GM18519 (cell line): Measurements from ENCODE around the gene WSB2.

Source experiments
- ATAC-seq: cut with Tn5 transposase; IDR thresholded peaks from one replicate; pipeline ENCODE4 v1.9.1; 2021; ENCODE audit warnings: mild to moderate bottlenecking, moderate library complexity; ENCODE audit not compliant: unreplicated experiment, low FRiP score

Gene WSB2

DNA sequence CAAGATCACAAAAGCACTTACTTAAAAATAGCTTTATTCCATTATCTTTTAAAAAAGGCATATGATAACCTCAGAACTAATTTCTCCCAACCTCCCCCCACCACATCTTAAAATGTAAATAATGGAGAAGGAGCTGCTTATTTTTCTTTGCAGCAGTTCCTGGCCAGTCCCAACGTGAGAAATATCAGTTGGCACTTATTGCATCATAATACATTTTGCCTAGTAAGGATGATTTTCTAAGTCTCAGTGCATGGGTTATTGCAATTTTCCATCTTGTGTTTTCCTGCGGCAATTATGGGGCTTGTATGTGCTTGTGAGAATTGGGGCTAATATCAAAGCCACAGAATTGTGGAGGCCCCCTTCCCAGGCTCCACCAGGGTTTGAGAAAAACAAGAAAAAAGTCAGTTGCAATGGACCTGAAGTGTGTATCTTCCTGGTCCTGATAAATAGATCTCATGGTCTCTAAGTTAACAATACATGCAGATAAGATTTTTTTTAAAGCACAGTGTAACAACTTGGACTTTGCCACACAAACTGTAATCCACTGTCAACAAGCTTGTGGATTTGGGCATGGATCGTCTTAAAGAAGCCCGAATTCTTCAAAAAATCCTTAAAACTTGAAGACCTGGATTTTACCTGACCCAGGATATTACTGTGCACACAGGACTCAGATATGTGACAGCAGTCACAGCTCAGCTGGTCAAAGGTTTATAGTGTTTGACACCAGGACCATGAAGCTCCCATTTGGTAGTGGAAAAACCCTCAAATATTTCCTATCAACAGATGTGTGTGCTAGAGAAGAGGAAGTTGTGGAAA lies 2.8 kb upstream of the WSB2 start:
- no peak for ATAC-seq

DNA sequence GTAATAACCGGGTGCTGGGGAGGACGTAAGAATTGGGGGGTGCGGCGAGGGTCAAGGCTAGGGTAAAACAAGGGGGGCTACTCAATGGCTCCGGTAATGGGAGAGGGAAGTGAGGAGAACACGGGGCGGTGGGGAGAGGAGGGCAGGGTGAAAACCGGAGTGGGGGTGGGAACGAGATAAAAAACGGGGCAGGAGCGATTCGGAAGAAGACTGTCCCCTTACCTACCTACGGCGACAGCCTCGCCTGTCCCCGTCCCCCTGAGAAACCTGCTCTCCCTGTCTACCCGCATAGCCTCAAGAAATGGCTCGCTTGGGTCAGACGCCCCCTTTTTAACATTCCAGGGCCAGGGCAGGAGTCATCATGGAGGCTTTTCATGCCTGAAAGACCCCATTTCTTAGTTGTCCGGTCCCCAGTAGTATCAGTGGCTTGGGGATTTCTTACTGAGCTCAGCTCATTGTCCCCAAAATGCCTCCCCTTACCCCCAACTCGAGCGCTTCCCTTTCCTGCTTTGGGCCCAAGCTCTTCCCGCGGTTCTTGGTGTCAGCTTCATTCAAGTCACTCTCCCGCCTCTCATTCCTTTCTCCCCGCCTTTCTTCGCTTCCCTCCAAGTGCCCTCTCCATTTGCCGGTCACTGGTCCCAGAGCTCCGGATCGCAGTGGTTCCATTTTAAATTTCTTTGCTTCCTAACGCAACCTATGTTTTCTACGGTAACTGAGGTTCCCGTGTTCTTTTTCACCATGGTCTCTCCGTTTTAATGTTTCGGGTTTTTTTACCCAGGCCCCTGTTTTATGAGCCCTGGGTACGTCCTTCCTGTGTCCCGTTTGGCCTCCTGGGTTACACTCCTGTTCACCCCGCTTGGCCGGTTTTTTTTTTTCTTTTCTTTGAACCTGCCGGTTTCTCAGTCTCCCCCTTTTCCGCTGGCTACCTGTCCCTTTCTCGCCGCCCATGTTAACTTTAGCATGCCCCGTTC lies 1.2 kb upstream of the WSB2 start:
- ATAC-seq = no peak

DNA sequence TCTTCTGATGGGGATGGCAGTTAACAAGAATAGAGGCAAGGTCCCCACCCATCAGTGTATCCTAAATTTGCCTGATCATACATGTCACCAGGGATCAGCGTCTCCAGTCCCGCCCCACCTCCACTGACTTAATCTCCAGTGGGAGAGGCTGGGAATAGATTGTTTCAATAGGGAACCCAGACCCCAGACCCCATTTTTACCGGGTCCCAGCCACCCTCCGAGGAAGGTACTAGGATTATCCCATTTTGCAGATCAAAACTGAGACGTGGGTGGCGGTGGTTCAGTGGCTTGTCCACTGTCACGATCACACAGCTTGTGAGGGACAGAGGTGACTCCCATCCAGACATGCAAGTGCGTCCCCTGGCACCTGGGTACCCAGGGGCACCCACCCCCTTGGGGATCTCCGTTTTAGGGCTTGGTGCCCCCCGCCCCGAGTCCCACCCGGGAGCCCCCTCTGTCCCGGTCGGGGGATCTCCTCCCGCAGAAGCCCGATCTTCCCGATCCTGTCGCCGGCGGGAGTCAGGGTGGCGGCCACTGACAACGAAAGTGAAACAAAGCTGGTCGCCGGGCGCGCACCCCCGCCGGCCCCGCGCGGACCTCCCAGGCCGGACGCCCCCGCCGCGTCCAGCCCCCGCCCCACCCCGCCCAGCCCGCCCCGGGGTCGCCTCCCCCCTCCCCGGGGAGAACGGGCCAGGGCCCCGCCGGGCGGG lies 523 bp downstream of the WSB2 start:
- ATAC-seq = no peak

DNA sequence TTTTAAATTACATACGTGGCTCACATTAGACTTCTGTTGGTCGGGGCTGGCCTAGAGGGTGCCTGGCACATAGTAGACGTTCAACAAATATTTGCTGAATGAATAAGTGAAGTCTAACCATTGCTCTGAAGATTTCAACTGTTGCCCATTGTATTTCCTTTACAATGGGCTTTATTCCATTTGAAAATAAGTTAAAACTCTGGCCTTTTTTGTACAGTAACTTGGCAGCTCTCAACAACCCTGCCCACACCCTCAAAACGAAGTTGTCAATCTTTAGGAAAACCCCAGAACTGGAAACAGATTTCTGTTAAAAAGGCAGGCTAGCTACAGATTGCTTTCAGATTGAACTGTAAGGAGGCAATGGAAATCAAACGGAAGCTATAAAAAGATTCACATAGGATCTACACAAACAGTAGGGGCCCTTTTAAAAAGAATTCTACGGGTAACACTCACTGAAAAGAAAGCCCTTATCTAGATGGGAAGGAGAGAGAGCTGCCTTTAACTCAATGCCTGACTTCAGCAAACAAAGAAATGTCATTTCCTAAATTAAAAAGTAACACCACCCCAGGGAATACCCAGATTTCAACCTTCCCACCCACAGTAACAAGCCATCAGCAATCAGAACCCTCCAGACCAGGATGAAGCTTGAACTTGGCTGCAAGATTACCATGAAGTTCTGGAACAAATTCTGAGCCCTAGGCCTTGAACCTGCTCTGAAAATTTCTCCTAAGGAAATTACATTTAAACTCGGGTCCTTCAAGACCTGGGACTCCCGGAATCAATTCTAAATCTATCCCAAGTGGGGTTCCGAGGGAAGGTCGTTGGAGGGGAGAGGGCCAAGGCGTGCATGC lies 1.4 kb downstream of the WSB2 start:
- no peak for ATAC-seq

DNA sequence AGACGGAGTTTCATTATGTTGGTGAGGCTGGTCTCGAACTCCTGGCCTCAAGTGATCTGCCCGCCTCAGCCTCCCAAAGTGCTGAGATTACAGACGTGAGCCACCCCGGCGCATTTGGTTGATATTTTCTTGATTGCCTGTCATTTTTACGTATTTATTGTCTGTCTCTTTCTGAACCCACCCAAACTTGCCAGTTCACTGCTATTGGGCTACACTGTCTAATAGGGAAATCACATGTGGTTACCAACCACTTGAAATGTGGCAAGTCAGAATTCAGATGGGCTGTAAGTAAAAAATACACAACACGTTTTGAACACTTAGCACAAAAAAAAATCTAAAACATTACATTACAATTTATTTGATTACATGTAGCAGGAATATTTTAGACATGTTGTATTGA lies 2.1 kb downstream of the WSB2 start:
- ATAC-seq = no peak

GRCh38 chr12:118058227-118058626 lies 2.8 kb downstream of the WSB2 start:
- ATAC-seq = no peak

DNA sequence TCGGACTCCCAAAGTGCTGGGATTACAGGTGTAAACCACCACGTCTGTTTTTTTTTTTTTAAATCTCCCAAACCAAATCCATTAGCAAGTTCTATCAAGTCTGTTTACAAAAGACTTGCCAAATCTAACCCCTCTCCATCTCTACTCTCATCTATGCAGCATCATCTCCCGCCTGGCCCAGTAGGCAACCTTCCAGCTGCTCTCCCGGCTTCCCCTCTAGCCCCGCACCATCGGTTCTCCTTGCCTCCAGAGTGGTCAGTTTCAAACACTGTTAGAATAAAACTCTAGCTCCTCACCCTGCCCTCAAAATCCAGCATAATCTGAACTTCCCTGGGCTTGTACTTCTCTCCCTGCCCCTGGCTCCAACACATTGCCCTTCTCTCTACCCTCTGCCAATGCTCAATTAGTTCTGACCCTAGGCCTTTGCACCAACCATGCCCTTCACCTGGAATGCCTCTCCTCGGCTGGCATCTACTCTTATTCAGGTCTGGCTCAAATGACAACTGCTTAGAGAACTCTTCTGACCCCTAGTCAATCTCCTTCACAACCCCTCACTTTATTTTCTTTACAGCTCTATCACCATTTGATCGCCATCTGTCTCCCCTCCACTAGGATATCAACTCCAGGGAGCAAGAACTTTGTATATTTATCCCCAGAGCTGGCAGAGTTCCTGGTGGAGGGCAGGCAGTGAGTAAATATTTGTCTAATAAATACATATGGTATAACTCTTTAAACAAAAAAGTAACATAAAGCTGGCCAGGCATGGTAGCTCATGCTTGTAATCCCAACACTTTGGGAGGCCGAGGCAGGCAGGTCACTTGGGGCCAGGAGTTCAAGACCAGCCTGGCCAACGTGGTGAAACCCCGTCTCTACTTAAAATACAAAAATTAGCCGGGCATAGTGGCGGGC lies 4.9 kb downstream of the WSB2 start:
- no peak for ATAC-seq

DNA sequence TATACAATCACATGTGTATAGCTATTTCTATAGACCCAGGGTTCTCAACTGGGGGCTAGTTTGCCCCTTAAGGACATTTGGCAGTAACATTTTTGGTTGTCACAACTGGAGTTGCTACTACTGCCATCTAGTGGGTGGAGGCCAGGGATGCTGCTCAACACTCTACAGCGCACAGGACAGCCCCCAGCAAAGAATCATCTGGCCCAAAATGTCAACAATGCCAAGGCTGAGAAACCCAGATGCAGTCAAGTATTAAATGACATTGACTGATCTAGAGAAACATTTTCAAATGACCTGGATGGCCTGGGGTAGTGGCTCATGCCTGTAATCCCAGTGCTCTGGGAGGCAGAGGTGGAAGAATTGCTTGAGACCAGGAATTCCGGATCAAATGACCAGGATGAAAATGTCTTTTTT lies 5.8 kb downstream of the WSB2 start:
- ATAC-seq = peak; percentile 48

DNA sequence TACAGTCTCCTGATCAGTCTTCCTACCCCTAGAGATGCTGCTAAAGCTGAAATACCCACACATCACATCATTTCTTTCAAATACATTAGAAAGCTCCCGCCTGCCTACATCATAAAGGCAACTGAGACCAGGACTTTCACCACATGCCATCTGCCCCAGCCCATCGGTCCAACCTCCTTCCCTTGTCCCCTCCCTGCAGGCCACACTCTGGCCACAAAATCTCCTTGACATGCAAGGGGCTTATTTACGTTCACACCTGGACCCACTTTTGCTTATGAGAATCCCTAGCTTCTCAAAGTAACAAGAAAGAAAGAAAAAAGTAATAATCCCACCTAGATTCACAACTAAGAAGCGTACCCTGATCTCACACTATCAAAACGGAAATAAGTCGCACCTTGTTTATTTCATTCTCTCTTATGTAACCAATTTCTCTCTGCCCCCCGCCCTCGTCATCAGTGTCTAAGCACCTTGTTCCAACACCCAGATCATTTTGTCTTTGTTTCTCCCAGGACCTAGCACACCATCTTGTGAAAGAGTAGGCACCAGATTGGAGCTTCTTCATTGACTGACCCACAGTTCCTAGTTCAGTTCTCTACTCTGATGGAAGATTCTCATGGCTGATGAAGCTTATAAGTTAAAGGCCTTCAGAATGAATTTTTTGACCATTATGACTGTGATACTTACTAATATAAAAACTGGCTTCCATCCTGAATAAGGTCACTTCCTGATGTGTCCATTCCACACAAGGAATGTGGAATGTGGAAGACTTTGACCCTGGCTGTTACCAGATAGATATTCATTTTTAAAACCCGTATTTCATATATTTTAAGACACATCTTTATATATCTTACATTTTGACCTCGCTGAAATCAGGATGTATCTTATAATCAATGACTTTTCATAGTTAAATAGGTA lies 7.7 kb downstream of the WSB2 start:
- no peak for ATAC-seq

DNA sequence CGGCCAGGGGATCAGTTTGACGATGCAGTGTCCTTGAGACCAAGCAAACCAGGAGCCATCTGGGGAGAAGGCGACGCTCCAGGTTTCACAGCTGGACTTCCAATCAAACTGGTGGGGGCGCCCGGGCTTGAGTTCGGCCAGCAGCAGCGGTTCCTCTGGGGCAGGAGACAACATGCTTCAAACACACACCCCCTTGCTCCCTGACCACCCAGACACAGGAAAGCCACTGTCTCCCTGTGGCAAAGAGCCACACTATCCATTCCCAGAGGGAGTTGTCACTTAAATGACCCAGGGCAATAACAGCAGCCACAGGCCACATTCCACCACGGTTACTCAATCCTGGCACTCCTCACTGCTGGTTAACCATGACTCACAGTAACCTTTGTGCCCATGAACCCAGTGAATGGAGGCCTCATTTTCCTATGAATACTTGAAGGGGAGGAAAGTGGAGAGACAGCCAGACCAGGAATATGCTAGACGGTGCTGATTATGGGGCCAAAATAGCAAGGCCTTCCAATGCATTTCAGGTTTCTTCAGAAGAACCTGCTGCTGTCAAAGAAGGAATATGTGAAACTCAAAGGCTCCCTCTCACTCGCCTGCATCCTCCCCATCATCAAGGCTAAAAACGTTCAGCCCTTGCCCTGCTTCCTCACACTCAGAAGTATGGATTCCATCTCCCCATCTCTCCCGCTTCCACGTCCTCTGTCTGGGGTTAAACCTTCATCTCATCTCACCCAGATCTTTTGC lies 8.5 kb downstream of the WSB2 start:
- no peak for ATAC-seq

DNA sequence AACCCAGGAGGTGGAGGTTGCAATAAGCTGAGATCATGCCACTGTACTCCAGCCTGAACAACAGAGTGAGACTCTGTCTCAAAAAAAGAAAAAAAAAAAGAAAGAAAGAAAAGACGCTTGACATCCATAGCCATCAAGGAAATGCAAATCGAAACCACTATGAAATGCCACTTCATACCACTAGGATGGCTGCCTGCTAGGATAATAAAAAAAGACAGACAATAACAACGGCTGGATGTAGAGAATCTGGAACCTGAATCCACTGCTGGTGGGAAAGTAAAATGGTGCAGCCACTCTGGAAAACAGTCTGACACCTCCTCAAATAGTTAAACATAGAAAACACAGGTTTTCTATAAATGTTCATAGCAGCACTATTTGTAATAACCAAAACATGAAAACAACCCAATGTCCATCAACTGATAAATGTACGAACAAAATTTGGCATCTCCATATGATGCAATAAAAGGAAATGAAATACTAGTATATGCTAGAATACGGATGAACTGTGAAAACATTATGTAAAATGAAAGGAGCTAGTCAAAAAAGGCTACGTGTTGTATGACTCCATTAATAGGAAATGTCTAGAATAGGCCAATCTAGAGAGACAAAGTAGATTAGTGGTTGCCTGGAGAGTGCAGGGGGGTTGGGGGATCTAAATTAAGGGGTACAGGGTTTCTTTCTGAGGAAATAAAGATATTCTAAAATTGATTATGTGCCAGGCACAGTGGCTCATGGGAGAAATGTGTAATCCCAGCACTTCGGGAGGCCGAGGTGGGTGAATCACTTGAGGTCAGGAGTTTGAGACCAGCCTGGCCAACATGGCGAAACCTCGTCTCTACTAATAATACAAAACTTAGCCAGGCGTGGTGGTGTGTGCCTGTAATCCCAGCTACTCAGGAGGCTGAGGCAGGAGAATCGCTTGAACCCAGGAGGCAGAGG lies 9.7 kb downstream of the WSB2 start:
- no peak for ATAC-seq

- no peak for ATAC-seq
These were observed 14.5 kb downstream of the WSB2 start for GRCh38 chr12:118046430-118046829.

DNA sequence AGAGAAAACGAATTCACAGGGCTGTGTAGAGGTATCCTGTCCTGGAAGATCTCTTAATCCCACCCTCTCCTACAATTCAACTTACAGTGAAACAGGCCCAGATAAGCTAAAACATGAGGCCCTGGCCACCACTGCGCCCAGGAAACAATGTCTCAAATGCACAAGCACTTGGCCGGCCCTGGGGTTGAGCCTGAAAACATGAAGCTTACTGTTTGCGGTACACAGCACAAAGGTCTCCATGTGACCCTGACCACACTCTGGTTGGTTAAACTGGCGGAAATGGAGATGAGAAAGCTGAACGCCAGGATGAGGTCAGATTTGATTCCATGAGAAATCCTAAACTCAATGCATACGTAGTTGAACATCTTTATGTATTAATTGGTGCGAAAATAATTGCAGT lies 16.4 kb downstream of the WSB2 start:
- no peak for ATAC-seq

DNA sequence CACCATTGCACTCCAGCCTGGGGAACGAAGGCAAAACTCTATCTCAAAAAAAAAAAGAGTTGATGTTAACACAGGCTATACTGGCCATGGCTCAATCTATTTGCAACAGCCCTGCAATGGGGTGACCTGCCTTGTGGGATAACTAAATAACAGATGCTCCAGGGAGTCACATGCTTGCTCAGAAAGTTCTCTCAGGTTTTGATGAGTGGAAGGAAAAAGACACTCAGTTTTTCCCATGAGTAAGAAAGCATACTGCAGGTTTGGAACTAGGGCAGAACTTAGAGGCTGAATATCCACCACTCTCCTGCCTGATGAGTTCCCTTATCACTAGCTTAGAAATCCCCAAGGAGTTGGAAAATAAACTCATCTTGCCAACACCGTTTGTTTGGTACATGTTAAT lies 16.9 kb downstream of the WSB2 start:
- ATAC-seq = no peak

DNA sequence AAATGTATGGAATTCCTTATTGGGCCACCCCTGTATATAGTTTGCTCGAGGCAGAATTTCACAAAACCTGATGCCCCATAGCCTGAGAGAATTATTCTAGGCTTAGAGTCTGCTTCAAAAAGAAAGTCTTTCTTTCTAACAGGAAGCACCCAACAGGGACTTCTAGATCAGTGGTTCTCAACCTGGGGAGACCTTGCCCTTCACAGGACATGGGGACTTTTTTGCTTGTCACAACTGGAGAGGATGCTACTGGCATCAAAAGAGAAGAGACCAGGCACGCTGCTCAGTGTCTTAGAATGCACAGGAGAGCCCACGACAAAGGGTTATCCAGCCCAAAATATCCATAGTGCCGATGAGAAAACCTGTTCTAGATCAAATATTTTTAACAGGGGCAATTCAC lies 18.9 kb downstream of the WSB2 start:
- no peak for ATAC-seq

DNA sequence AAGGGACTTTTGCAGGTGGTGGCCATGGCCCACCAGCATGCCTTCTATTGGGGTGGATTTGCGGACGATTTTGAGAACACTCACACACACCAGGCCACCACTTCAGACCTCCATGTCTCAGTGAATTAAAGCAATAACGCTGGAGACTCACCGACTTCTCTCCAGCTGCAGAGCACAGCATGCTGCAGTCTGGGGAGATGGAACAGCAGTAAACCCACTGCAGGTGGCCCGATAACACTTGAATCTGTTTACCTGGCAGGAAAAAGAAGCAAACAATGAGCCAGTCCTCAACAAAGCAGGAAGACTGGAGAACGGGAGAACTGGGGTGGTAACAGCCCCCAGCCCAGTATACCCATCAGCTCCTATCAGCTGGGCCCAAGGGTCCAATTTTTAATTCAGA lies 22.8 kb downstream of the WSB2 start:
- ATAC-seq = no peak
